ELF-1 (cell line): ENCODE data around the gene IFNGR1.
"Not testable (repeated sequence)": the region's sequence is repeated elsewhere in the genome, so short reads cannot be mapped to it uniquely, and the experiment has no call there.

Experiments
- DNase-seq: peaks from one replicate; pipeline ENCODE4 v3.0.0-alpha.2; 2016; ENCODE audit warnings: low read depth, low spot score

The IFNGR1 gene

GRCh38 chr6:137218917-137219663 lies at the start of gene IFNGR1:
Gene IFNGR1, minus strand, starts transcription at chr6:137219385. Its CDS starts 58 bp downstream, at chr6:137219327.
- DNase-seq, result peak; percentile 97

- DNase-seq, result no peak
These were observed 49.7 kb upstream of the IFNGR1 start for GRCh38 chr6:137268911-137269310.

- no peak for DNase-seq
These were observed 47.1 kb upstream of the IFNGR1 start for GRCh38 chr6:137266309-137266586.

GRCh38 chr6:137265561-137266308 lies 46.5 kb upstream of the IFNGR1 start:
- no peak for DNase-seq

- no peak for DNase-seq
These were observed 45.3 kb upstream of the IFNGR1 start for GRCh38 chr6:137264311-137265075.

- DNase-seq, result no peak
These were observed 42.6 kb upstream of the IFNGR1 start for GRCh38 chr6:137261761-137262160.

GRCh38 chr6:137261361-137261760 lies 42.2 kb upstream of the IFNGR1 start:
- DNase-seq, result no peak

- no peak for DNase-seq
These were observed 41.0 kb upstream of the IFNGR1 start for GRCh38 chr6:137260217-137260616.

GRCh38 chr6:137259349-137259748 lies 40.2 kb upstream of the IFNGR1 start:
- DNase-seq, result no peak

- no peak for DNase-seq
These were observed 39.0 kb upstream of the IFNGR1 start for GRCh38 chr6:137258170-137258569.

- no peak for DNase-seq
These were observed 37.3 kb upstream of the IFNGR1 start for GRCh38 chr6:137256350-137257103.

- DNase-seq, result no peak
These were observed 35.8 kb upstream of the IFNGR1 start for GRCh38 chr6:137254966-137255365.

- not testable (repeated sequence) for DNase-seq
These were observed 35.2 kb upstream of the IFNGR1 start for GRCh38 chr6:137254430-137254829.

- DNase-seq, result no peak
These were observed 29.5 kb upstream of the IFNGR1 start for GRCh38 chr6:137248702-137249101.

- no peak for DNase-seq
These were observed 28.5 kb upstream of the IFNGR1 start for GRCh38 chr6:137247724-137248123.

GRCh38 chr6:137246791-137247202 lies 27.6 kb upstream of the IFNGR1 start:
- DNase-seq, result no peak

- no peak for DNase-seq
These were observed 27.0 kb upstream of the IFNGR1 start for GRCh38 chr6:137246164-137246563.

- no peak for DNase-seq
These were observed 22.4 kb upstream of the IFNGR1 start for GRCh38 chr6:137241481-137242038.

GRCh38 chr6:137240168-137240567 lies 21.0 kb upstream of the IFNGR1 start:
- no peak for DNase-seq

- peak; percentile 84 for DNase-seq
These were observed 18.4 kb upstream of the IFNGR1 start for GRCh38 chr6:137237413-137238170.
